Measurements from ENCODE around the gene TUBB2A. TPM values are rescaled to one million over a fixed set of nuclear protein-coding genes. Genes with fewer than 3 reads are reported as not detected.
"Not testable (repeated sequence)": the region's sequence is repeated elsewhere in the genome, so short reads cannot be mapped to it uniquely, and the experiment has no call there.

The TUBB2A gene
- total RNA-seq, 3 donors from 2014 or later, result 27.8 to 43.6 (median 36.0) TPM

GRCh38 chr6:3202999-3203696 is 45.8 kb upstream of the TUBB2A start:
- Histone ChIP-seq H3K36me3 (no peaks in the 10 kb centered on the region), H3K4me1 (no peaks in the 10 kb centered on the region), H3K27me3 (no peaks in the 10 kb centered on the region), H3K4me3 (no peak overlapping the region), H3K27ac (no peak overlapping the region), H3K9me3 (no peaks in the 10 kb centered on the region)
- no peak for DNase-seq (ENCODE audit: low spot score in 2 of 2)
- TF ChIP-seq POLR2AphosphoS5 (IDR thresholded peaks at IDR 0.05) (no peak), POLR2A (IDR thresholded peaks at IDR 0.05) (no peak), CTCF (IDR thresholded peaks at IDR 0.05) (no peak)
- intact Hi-C loops (cut with DNase I; ENCODE audit: low total_unique reads), result no loop called here

GRCh38 chr6:3201388-3201787 is 44.0 kb upstream of the TUBB2A start:
- Histone ChIP-seq H3K27ac (no peak overlapping the region), H3K4me3 (no peak overlapping the region), H3K36me3 (no peaks in the 10 kb centered on the region), H3K27me3 (no peaks in the 10 kb centered on the region), H3K9me3 (no peaks in the 10 kb centered on the region), H3K4me1 (no peaks in the 10 kb centered on the region)
- no peak for DNase-seq (ENCODE audit: low spot score in 2 of 2)
- TF ChIP-seq POLR2AphosphoS5 (IDR thresholded peaks at IDR 0.05) (no peak), POLR2A (IDR thresholded peaks at IDR 0.05) (no peak), CTCF (IDR thresholded peaks at IDR 0.05) (no peak)
- intact Hi-C loops (cut with DNase I; ENCODE audit: low total_unique reads), result no loop called here

GRCh38 chr6:3200682-3201081 is 43.3 kb upstream of the TUBB2A start:
- no peak overlapping the region for H3K27ac ChIP-seq
- no peaks in the 10 kb centered on the region for H3K9me3 ChIP-seq
- TF ChIP-seq POLR2AphosphoS5 (IDR thresholded peaks at IDR 0.05), result no peak
- TF ChIP-seq POLR2A (IDR thresholded peaks at IDR 0.05), result no peak
- TF ChIP-seq CTCF (IDR thresholded peaks at IDR 0.05), result no peak
- H3K36me3 ChIP-seq, result no peaks in the 10 kb centered on the region
- no peak for DNase-seq (ENCODE audit: low spot score in 2 of 2)
- no peaks in the 10 kb centered on the region for H3K4me1 ChIP-seq
- H3K27me3 ChIP-seq, result no peaks in the 10 kb centered on the region
- no peak overlapping the region for H3K4me3 ChIP-seq
- intact Hi-C loops (cut with DNase I; ENCODE audit: low total_unique reads), result no loop called here

- Histone ChIP-seq H3K27me3 (no peaks in the 10 kb centered on the region), H3K4me3 (no peak overlapping the region), H3K4me1 (no peaks in the 10 kb centered on the region), H3K9me3 (no peaks in the 10 kb centered on the region), H3K27ac (no peak overlapping the region), H3K36me3 (no peaks in the 10 kb centered on the region)
- TF ChIP-seq CTCF (IDR thresholded peaks at IDR 0.05), result no peak
- TF ChIP-seq POLR2AphosphoS5 (IDR thresholded peaks at IDR 0.05), result no peak
- no peak for TF ChIP-seq POLR2A (IDR thresholded peaks at IDR 0.05)
- no peak for DNase-seq (ENCODE audit: low spot score in 2 of 2)
- intact Hi-C loops (cut with DNase I; ENCODE audit: low total_unique reads), result no loop called here
Measured at GRCh38 chr6:3199382-3199781, 42.0 kb upstream of the TUBB2A start.

DNA sequence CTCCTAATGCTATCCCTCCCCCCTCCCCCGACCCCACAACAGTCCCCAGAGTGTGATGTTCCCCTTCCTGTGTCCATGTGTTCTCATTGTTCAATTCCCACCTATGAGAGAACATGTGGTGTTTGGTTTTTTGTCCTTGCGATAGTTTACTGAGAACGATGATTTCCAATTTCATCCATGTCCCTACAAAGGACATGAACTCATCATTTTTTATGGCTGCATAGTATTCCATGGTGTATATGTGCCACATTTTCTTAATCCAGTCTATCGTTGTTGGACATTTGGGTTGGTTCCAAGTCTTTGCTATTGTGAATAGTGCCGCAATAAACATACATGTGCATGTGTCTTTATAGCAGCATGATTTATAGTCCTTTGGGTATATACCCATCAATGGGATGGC is 40.4 kb upstream of the TUBB2A start:
- intact Hi-C loops (cut with DNase I; ENCODE audit: low total_unique reads), result loop anchor here (2.0 kb wide), 1 partner anchor 71 kb away; no protein-coding TSS in a partner anchor
- H3K9me3 ChIP-seq; H3K36me3 ChIP-seq; H3K27me3 ChIP-seq; H3K4me3 ChIP-seq; DNase-seq (ENCODE audit: low spot score in 2 of 2); H3K27ac ChIP-seq; H3K4me1 ChIP-seq: not testable (repeated sequence)
